Stimulated activated CD4-positive, alpha-beta T cell treated with anti-CD3 and anti-CD28 coated beads, Interleukin-12 subunit alpha, Interleukin-12 subunit beta, amount 100 ng/mL, for 4 hours (primary cell): ENCODE results near the gene BHLHE41.

Experiments used
- DNase-seq: peaks from one replicate; pipeline ENCODE4 v3.0.0-alpha.2; 2020

Gene BHLHE41

GRCh38 chr12:26113853-26114719 is 10.8 kb downstream of the BHLHE41 start:
- peak; percentile 80 for DNase-seq

GRCh38 chr12:26113181-26113654 is 11.6 kb downstream of the BHLHE41 start:
- no peak for DNase-seq

GRCh38 chr12:26112703-26113147 is 12.1 kb downstream of the BHLHE41 start:
- DNase-seq: no peak

GRCh38 chr12:26112232-26112631 is 12.6 kb downstream of the BHLHE41 start:
- DNase-seq: no peak

- no peak for DNase-seq
Observed at GRCh38 chr12:26109343-26109881, 15.4 kb downstream of the BHLHE41 start.

GRCh38 chr12:26108915-26109314 is 15.9 kb downstream of the BHLHE41 start:
- no peak for DNase-seq

GRCh38 chr12:26106347-26106746 is 18.5 kb downstream of the BHLHE41 start:
- no peak for DNase-seq

- no peak for DNase-seq
Observed at GRCh38 chr12:26102953-26103352, 21.9 kb downstream of the BHLHE41 start.

GRCh38 chr12:26101763-26102162 is 23.1 kb downstream of the BHLHE41 start:
- no peak for DNase-seq

- DNase-seq: no peak
Observed at GRCh38 chr12:26101350-26101734, 23.5 kb downstream of the BHLHE41 start.

GRCh38 chr12:26100666-26101349 is 24.0 kb downstream of the BHLHE41 start:
- DNase-seq: no peak

- peak; percentile 40 for DNase-seq
Observed at GRCh38 chr12:26097046-26097878, 27.6 kb downstream of the BHLHE41 start.

- DNase-seq: no peak
Observed at GRCh38 chr12:26096036-26096435, 28.8 kb downstream of the BHLHE41 start.

GRCh38 chr12:26095186-26095585 is 29.7 kb downstream of the BHLHE41 start:
- no peak for DNase-seq

GRCh38 chr12:26092346-26093105 is 32.3 kb downstream of the BHLHE41 start:
- no peak for DNase-seq

- no peak for DNase-seq
Observed at GRCh38 chr12:26091822-26092221, 33.0 kb downstream of the BHLHE41 start.

GRCh38 chr12:26090836-26091510 is 33.9 kb downstream of the BHLHE41 start:
- DNase-seq: no peak

- DNase-seq: no peak
Observed at GRCh38 chr12:26088998-26089397, 35.8 kb downstream of the BHLHE41 start.

- no peak for DNase-seq
Observed at GRCh38 chr12:26086936-26087335, 37.9 kb downstream of the BHLHE41 start.

GRCh38 chr12:26080911-26081310 is 43.9 kb downstream of the BHLHE41 start:
- DNase-seq: no peak

GRCh38 chr12:26077915-26078702 is 46.7 kb downstream of the BHLHE41 start:
- no peak for DNase-seq
